ENCODE results near the gene FAM204A.

GRCh38 chr10:118272149-118272721 lies 69.9 kb downstream of the FAM204A start:
- TF ChIP-seq POLR2A (IDR thresholded peaks at IDR 0.05; ENCODE audit: low read length) (no peak), GATA1 (IDR thresholded peaks at IDR 0.05; ENCODE audit: low read depth, low read length) (no peak)
